NCI-H146 treated with DMSO at 0.1 percent for 48 hours (cell line): ENCODE results near the gene CMTR2.

Experiments used
- DNase-seq: peaks from one replicate; lab custom pipeline; 2025; ENCODE audit not compliant: unreplicated experiment; lab: John Stamatoyannopoulos, UW

Gene CMTR2

DNA sequence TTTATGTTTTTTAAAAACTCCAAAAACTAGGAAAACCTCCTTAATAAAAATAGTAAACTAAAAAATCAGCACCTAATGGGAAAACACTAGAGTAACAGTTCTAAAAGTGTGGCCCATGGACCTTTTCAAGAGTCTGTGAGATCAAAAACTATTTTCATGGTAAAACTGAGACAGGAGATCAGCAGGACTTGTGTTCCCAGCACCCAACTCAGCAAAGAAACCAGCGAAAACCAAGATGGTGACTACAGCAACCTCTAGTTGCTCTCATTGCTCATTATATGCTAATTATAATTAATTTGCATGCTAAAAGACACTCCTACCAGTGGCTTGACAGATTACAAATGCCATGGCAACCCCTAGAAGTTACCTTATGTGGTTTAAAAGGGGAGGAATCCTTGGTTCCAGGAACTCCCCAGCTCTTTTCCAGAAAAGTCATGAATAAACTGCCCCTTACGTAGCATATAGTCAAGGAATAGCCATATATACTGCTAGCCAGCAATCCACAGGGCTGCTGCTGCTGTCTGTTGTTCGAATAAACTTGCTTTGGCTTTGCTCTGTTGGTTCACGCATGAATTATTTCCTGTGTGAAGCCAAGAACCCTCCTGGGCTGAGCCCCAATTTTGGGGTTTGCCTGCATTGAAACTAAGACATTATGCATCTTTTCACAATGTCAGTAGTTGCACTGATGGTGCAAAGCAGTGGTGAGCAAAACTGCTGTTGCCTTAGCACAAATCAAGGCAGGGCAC lies 12.4 kb downstream of the CMTR2 start:
- DNase-seq: no peak

DNA sequence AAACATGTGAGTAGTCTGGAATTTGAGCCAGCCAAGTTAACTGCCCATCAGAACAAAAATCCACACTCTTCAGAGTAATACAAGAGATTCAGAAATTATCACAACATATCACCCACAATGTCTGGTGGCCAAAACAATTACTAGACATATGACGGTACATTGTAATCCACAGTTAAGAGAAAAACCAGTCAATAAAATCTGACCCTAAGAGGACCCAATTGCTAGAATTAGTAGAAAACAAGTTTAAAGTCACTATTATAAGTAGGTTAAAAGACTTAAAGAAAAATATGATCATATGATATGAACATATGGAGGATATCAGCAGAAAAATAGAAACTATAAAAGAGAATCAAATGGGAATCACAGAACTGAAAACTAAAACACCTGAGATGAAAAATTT lies 15.8 kb downstream of the CMTR2 start:
- DNase-seq: no peak

DNA sequence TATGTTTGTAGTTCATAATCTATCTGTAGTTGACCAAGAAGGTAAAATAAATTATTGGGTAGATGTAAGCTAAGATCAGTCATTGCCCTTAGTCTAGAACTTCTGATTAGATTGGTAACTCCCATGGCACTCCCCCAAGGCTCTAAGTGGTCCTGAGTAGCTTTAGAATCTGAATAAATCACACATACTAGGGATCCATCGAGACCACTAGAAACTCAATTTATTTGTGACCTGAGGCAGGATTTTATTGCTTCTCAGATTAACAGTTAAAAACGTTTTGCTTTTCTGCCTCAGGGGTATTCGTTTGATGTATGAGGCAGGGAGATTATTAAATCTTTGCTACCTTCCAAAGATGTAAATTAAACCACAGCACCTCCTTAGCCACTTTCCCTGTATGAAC lies 24.9 kb downstream of the CMTR2 start:
- no peak for DNase-seq

DNA sequence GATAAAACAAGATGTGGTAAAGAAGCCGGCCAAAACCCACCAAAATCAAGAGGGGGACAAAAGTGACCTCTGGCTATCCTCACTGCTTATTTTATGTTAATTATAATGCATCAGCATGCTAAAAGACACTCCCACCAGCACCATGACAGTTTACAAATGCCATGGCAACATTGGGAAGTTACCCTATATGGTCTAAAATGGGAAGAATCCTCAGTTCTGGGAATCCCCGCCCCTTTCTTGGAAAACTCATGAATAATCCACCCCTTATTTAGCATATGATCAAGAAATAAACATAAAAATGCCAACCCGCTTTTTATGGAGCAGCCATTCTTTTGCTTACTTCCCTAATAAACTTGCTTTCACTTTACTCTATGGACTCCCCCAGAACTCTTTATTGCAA lies 25.6 kb downstream of the CMTR2 start:
- DNase-seq: no peak

DNA sequence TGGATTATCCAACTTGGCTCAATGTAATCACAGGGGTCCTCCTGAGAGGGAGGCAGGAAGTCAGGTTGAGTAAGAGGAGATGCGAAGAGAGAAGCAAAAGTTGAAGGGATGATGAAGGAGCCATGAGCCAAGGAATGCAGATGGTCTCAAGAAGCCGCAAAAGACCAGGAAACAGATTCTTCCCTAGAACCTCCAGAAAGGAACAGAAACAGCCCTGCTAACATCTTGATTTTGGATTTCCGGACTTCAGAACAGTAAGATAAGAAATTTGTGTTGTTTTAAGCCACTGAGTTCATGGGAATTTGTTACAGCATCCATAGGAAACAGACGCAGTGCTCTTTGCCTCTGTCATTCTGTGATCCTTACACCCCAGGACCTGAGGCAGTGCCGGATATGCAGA lies 26.8 kb downstream of the CMTR2 start:
- DNase-seq: no peak

DNA sequence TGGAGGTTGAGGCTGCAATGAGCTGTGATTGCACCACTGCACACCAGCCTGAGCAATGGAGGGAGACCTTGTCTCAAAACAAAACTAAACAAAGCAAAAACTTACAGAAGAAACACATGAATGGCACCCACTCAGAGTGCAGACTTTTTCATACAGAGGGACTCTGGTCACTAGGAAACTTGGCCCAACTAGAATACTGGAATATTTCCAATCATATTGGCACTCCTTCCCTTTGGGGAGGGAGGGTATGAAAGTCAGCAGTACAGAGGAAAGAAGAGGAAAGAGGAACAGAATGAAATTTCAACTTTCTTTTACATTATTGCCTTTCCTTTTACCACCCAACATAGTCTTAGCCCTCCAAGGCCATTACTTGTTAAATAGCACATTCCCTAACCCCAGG lies 28.2 kb downstream of the CMTR2 start:
- no peak for DNase-seq

DNA sequence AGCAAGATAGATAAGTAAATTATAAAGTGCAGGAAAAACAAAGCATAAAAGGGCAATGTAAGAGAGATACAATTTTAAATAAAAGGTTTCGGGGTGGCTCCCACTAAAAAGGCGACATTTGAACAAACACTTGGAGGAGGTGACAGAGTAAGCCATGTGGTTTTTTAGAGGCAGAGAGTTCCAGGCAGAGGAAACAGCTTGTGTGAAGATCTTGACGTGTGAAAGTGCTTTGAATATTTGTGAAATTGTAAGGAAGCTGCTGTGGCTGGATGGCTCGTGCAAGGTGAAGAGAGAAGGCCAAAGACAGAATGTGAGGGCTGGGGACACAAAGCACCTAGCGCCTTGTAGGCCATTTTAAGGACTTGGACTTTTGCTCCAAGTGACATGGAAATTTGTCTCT lies 30.1 kb downstream of the CMTR2 start:
- no peak for DNase-seq

DNA sequence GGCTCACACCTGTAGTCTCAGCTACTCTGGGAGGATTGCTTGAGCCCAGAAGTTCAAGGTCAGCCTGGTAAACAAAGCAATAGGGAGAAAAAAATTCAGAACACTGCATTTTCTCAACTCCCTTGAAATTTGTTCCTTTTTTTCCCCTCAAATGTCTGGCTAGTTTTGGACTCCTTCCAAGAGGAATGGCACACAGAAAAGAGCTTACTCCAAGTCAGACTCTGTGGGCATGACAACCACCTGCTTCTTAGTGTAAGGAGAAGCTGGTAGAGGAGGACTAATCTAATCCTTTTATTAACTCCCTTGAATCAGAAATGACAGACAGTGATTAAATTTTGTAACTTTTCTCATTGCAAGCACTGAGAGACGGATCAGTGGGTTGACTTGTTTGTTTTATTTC lies 30.8 kb downstream of the CMTR2 start:
- no peak for DNase-seq

DNA sequence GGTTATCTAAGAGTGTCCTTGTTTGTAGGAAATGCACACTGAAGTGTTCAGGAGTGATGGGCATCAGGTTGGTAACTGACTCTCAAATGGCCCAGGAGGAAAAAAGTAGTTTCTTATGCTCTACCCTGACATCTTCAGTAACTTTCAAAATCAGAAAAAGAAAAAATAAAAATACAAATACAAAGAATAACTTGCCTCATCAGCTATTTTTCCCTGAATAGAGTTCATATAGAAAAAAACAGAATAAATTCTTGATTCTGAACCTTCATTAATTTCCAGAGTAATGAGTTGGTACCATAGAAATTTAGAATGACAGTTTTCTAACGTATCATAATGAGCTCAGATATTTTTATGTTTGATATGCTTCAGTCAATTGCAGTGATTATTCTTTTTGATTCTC lies 31.4 kb downstream of the CMTR2 start:
- no peak for DNase-seq

DNA sequence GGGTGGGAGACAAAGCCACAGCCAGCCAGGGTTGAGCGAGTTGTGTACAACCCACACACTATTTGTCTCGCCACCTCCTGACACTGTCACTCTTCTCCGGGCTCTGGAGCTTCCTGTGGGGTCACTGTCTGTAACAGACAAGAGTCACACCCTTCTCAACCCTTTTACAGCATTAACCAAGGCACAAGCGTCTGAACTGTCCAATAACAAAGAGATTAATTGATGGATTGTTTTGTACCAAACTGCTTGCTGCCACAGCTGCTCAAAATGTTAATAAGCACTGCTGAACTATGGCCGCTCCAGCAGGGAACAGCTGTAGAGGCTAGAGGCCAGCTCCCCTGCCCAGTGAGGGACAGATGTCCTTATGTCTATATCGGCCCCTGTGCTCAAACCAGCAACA lies 33.5 kb downstream of the CMTR2 start:
- peak; percentile 51 for DNase-seq

DNA sequence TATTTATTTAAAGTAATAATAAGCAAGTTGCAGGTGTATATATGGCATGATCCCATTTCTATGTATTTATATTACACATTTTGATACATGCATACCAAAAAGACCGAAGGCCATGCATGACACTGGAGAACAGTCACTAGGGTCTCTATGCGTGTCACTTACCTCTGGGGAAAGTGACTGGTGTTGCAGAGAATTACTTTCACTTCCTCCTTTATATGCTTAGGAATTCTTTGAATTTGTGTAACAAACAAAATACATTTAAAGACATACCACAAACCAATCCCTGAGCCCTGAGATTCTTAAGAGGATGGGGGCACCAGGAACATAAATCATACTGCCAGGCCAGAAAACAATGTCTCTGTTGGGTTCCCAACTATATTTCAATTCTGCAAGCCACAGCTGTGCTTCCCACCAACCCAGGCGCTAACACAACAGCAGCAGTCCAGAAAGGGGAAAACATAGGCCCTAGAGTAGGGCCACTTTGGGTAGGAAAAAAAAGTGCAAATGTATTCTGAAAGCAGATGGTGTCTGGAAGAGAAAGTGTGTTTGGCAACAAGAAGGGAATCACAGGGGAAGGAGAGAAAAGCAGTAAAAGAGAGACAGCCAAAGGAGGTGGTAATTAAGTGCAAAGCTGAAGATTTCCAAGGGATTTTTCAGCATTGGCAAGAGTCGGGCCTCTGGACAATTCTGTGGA lies 34.2 kb downstream of the CMTR2 start:
- no peak for DNase-seq

DNA sequence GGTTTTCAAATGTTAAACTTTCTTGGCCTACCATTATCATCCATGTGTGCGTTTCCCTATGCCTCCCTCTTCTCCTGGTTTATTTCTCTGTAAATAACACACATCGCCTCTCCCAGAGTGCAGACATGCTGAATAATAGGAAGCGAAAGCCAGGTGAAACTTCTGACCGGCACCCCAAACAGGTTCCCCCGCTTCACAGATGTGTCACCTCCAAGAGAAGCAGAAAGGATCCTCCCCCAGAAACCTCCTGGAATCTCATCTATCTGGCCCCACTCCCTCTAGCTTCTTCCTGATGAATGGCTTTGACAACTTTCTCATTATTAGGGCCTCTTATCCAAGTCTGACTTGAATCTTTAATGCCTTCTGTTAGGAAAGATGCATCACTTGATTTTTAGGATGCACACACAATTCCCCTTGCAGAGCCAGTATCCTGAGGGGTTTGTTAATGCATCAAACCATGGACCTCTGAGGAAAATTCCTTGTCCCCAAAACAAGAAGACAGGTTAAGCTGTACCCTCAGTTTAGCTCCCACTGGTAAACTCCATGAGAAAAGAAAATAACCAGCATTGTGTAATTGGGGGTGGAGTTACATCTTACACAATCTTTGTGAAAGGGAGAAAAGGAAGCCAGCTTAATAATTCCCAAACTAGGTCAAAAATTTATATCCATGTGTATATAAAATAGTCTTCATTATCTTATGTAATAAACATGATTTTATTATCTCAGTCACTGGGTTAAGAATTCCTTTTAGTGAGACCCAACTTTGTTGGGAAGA lies 38.6 kb downstream of the CMTR2 start:
- DNase-seq: no peak

DNA sequence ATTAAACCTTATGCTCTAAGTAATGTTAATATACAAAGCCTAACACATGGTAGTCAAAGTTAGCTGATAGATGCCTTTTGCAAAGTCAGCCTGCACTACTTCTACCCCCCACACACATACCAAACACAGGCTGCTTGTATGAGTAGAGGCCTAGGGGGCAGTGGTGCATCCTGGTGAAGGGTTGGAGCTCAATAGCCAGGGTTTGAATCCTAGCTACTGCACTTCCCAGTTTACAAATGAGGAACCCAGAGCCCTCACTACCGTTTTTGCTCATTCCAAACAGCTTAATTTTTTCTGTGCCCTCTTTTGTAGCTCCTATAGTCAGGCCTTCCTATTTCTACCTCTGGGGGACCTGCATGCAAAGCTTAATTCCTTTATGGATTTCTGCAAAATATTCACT lies 39.8 kb downstream of the CMTR2 start:
- DNase-seq: no peak

DNA sequence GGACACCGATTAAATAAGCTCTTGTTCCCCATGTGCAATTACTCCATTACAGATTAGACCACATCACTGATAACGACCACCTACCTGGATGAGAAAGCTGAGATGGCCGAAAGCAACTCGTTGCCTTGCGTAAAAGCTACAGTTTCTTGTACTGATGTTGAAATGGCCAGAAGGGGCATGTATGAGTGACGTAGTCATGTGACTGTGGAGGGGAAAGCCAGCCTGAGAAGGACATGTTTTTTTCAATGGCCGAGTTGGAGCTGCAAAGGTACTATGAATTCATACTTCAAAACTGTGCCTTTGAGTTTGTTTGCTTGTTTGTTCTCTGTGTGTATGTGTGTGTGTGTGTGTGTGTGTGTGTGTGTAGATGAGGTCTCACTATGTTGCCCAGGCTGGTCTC lies 41.7 kb downstream of the CMTR2 start:
- no peak for DNase-seq

DNA sequence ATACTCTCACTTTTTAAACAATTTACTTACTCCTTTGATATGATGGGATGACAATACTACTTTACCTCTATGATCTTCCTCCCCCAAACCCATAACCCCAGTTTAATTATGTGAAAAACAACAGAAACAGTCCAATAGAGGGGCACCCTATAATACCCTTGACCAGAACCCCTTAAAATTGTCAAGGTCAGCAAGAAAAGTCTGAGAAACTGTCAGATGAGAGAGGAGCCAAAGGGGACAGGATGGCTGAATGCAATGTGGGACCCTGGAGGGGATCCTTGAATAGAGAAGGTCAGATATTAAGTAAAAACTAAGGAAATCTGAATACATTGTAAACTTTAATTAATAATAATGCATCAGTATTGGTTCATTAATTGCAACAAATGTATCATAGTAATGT lies 42.9 kb downstream of the CMTR2 start:
- DNase-seq: no peak

DNA sequence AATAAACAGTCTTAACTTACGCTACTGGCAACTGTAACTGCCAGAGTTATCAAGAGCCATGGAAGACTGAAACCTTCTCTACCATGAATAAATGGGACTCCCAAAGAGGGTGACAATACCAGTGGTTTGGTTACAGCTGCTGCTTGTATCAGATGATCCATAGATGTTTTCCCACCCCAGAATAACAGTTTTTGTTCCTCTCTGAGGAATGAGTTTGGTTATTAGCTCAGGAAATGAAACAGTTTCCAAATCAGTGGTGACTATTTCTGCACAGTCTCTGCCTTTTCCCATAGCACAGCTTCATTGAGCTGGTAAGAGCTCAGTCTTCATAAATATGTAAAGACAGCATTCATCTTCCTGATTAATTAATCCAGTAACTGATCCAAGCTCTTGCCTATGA lies 44.7 kb downstream of the CMTR2 start:
- DNase-seq: no peak

DNA sequence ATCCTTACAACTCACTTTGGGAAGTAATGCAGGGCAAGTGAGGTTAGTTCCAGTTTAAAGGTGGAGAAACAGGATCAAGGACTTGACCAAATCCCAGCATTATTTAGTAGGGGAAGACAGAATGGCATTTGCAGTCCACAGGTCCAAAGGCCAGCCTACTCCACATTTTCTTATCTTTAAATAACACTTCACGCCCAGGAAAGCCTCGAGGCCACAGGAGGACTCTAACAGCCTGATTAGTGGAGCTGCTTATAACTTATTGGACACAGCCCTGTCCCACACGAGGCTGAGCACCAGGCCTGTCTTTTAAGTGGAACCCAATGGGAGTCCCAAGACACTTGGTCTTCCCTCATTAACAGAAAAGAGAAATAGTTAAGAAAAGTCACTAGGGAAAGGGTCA lies 46.6 kb downstream of the CMTR2 start:
- no peak for DNase-seq

DNA sequence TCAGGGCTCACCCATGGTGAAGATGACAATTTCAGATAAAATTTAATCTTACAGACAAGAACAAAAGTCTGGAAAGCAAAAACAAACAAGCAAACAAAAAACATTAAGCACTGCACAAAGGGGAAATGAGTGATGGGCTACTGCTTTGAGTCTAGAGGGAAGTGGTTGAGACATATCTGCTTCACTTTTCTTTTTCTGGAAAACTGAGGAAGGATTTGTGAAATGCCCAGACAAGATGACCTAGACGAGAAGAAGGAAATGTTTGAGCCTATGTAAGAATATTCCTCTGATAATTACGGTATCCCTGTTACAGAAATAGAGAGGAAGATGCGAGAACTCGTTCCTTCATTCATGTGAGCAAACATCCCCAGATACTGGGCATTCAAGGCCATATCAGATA lies 47.2 kb downstream of the CMTR2 start:
- no peak for DNase-seq
